ENCODE results near the gene DND1. TPM values are rescaled to one million over a fixed set of nuclear protein-coding genes. Genes with fewer than 3 reads are reported as not detected.
A peak's percentile ranks its signal among the peaks of the same experiment; 100 is the strongest.
"Not testable (repeated sequence)": the region's sequence is repeated elsewhere in the genome, so short reads cannot be mapped to it uniquely, and the experiment has no call there.

The DND1 gene
- total RNA-seq, 1 experiment from 2014 or later, result 0.37 TPM

- DNase-seq (ENCODE audit: low spot score), result no peak
Measured at GRCh38 chr5:140672455-140673186, 755 bp downstream of the DND1 start.

GRCh38 chr5:140671472-140672125 is 1.8 kb downstream of the DND1 start:
- no peak for DNase-seq (ENCODE audit: low spot score)

- not testable (repeated sequence) for DNase-seq (ENCODE audit: low spot score)
Measured at GRCh38 chr5:140671035-140671434, 2.3 kb downstream of the DND1 start.

GRCh38 chr5:140664359-140665119 is 8.8 kb downstream of the DND1 start, which contains the start of gene WDR55:
WDR55 (plus strand) TSS chr5:140664904; CDS start chr5:140664913, 9 bp downstream.
- DNase-seq (ENCODE audit: low spot score), result peak; percentile 94

- no peak for DNase-seq (ENCODE audit: low spot score)
Measured at GRCh38 chr5:140664030-140664358, 9.4 kb downstream of the DND1 start.

- not testable (repeated sequence) for DNase-seq (ENCODE audit: low spot score)
Measured at GRCh38 chr5:140660371-140660770, 13.0 kb downstream of the DND1 start.

GRCh38 chr5:140658870-140659269 is 14.5 kb downstream of the DND1 start:
- DNase-seq (ENCODE audit: low spot score), result no peak

- no peak for DNase-seq (ENCODE audit: low spot score)
Measured at GRCh38 chr5:140647042-140647419, 26.3 kb downstream of the DND1 start.

GRCh38 chr5:140642718-140643117 is 30.7 kb downstream of the DND1 start:
- no peak for DNase-seq (ENCODE audit: low spot score)

- no peak for DNase-seq (ENCODE audit: low spot score)
Measured at GRCh38 chr5:140641716-140642115, 31.7 kb downstream of the DND1 start.

- DNase-seq (ENCODE audit: low spot score), result peak; percentile 90
Measured at GRCh38 chr5:140639148-140639981, 34.0 kb downstream of the DND1 start, which contains the start of gene TMCO6. TMCO6 (plus strand) TSS chr5:140639451; CDS start chr5:140639528, 77 bp downstream.

GRCh38 chr5:140638898-140639147 is 34.6 kb downstream of the DND1 start:
- not testable (repeated sequence) for DNase-seq (ENCODE audit: low spot score)

- DNase-seq (ENCODE audit: low spot score), result no peak
Measured at GRCh38 chr5:140637371-140638100, 35.8 kb downstream of the DND1 start.

- no peak for DNase-seq (ENCODE audit: low spot score)
Measured at GRCh38 chr5:140635291-140636257, 37.8 kb downstream of the DND1 start.

- no peak for DNase-seq (ENCODE audit: low spot score)
Measured at GRCh38 chr5:140634103-140634502, 39.3 kb downstream of the DND1 start.

- DNase-seq (ENCODE audit: low spot score), result no peak
Measured at GRCh38 chr5:140633501-140633900, 39.9 kb downstream of the DND1 start.

- no peak for DNase-seq (ENCODE audit: low spot score)
Measured at GRCh38 chr5:140633021-140633471, 40.3 kb downstream of the DND1 start, which contains the start of gene CD14. CD14 (minus strand) TSS chr5:140633175; CDS start chr5:140633071, 104 bp downstream.

GRCh38 chr5:140632366-140633020 is 40.9 kb downstream of the DND1 start:
- no peak for DNase-seq (ENCODE audit: low spot score)

- no peak for DNase-seq (ENCODE audit: low spot score)
Measured at GRCh38 chr5:140631831-140632365, 41.5 kb downstream of the DND1 start.

Data from H4 (cell line).